ENCODE results near the gene CNIH1. TPM values are rescaled to one million over a fixed set of nuclear protein-coding genes. Genes with fewer than 3 reads are reported as not detected.

Gene CNIH1
- total RNA-seq, 1 donor, result 220 TPM

GRCh38 chr14:54474232-54474793, 33.1 kb upstream of the CNIH1 start:
- Histone ChIP-seq H3K4me2 (ENCODE audit: insufficient read depth, low read length) (no peak overlapping the region), H3K4me1 (ENCODE audit: insufficient read depth, low read length) (peaks cover 15% of the 10 kb centered on the region), H3K9me3 (ENCODE audit: low read depth, low read length) (no peaks in the 10 kb centered on the region), H3K79me2 (ENCODE audit: insufficient read depth, low read length) (peaks cover 9% of the 10 kb centered on the region), H3K27ac (ENCODE audit: low read depth, low read length) (peak overlapping the region; percentile 31), H4K20me1 (ENCODE audit: insufficient read depth, low read length) (peaks cover 2% of the 10 kb centered on the region), H3K27me3 (ENCODE audit: insufficient read depth, low read length) (no peaks in the 10 kb centered on the region), H3K4me3 (ENCODE audit: insufficient read depth, low read length) (no peak overlapping the region), H3K36me3 (ENCODE audit: insufficient read depth, low read length) (peaks cover 28% of the 10 kb centered on the region), H2AFZ (ENCODE audit: low read length) (no peak overlapping the region)
- no peak for TF ChIP-seq CTCF (IDR thresholded peaks at IDR 0.05; ENCODE audit: extremely low read depth, low read depth, low read length)
- no peak for DNase-seq (ENCODE audit: insufficient read length, low spot score, missing footprints)

DNA sequence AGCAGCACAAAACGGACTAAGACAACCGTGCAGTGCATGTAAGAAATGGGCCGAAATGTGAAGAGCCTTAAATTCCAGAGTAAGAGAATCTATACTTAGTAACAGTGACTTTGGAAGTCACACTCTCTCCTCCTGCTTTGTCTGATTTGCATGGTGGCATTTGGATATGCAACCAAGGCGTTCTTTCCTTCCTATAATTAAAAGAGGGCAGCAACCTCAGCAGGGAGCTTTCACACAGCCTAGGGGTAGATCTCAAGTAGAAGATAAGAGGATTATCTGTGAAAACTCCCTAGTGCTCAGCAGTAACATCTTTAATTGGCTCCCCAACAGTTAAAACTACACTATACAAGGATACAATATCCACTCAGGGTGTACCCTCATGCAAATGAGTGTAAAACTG, 31.1 kb upstream of the CNIH1 start:
- Histone ChIP-seq H2AFZ (ENCODE audit: low read length) (no peak overlapping the region), H4K20me1 (ENCODE audit: insufficient read depth, low read length) (peaks cover 2% of the 10 kb centered on the region), H3K79me2 (ENCODE audit: insufficient read depth, low read length) (peaks cover under 1% of the 10 kb centered on the region), H3K27me3 (ENCODE audit: insufficient read depth, low read length) (no peaks in the 10 kb centered on the region), H3K36me3 (ENCODE audit: insufficient read depth, low read length) (peaks cover 12% of the 10 kb centered on the region), H3K4me3 (ENCODE audit: insufficient read depth, low read length) (no peak overlapping the region), H3K4me2 (ENCODE audit: insufficient read depth, low read length) (no peak overlapping the region), H3K4me1 (ENCODE audit: insufficient read depth, low read length) (peaks cover 15% of the 10 kb centered on the region), H3K27ac (ENCODE audit: low read depth, low read length) (no peak overlapping the region), H3K9me3 (ENCODE audit: low read depth, low read length) (peaks cover 2% of the 10 kb centered on the region)
- DNase-seq (ENCODE audit: insufficient read length, low spot score, missing footprints), result no peak
- no peak for TF ChIP-seq CTCF (IDR thresholded peaks at IDR 0.05; ENCODE audit: extremely low read depth, low read depth, low read length)

DNA sequence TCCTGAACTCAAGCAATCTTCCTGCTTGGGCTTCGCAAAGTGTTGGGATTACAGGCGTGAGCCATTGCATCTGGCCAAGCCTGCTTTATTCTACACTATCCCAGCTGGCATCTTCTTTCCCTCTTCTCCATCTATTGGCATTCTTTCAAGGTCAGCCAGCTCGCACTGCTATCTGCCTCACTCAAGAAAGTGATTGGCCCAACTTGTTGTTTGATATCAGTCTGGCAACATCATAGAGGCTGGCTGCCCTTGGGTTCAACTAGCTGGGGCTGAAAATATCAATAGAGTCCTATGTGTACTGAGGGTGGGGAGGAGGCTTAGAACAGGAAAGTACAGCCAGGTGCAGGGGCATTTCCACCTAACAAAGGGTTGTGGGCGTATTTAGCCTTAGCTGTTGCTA, 30.5 kb upstream of the CNIH1 start:
- Histone ChIP-seq H4K20me1 (ENCODE audit: insufficient read depth, low read length) (peaks cover 2% of the 10 kb centered on the region), H3K4me3 (ENCODE audit: insufficient read depth, low read length) (no peak overlapping the region), H3K4me1 (ENCODE audit: insufficient read depth, low read length) (peaks cover 15% of the 10 kb centered on the region), H3K27me3 (ENCODE audit: insufficient read depth, low read length) (no peaks in the 10 kb centered on the region), H3K9me3 (ENCODE audit: low read depth, low read length) (peaks cover 2% of the 10 kb centered on the region), H3K79me2 (ENCODE audit: insufficient read depth, low read length) (no peaks in the 10 kb centered on the region), H2AFZ (ENCODE audit: low read length) (no peak overlapping the region), H3K36me3 (ENCODE audit: insufficient read depth, low read length) (peaks cover 12% of the 10 kb centered on the region), H3K27ac (ENCODE audit: low read depth, low read length) (no peak overlapping the region), H3K4me2 (ENCODE audit: insufficient read depth, low read length) (no peak overlapping the region)
- no peak for DNase-seq (ENCODE audit: insufficient read length, low spot score, missing footprints)
- no peak for TF ChIP-seq CTCF (IDR thresholded peaks at IDR 0.05; ENCODE audit: extremely low read depth, low read depth, low read length)

- peaks cover 2% of the 10 kb centered on the region for H4K20me1 ChIP-seq (ENCODE audit: insufficient read depth, low read length)
- TF ChIP-seq CTCF (IDR thresholded peaks at IDR 0.05; ENCODE audit: extremely low read depth, low read depth, low read length), result no peak
- DNase-seq (ENCODE audit: insufficient read length, low spot score, missing footprints), result no peak
- H3K4me2 ChIP-seq (ENCODE audit: insufficient read depth, low read length), result no peak overlapping the region
- H3K79me2 ChIP-seq (ENCODE audit: insufficient read depth, low read length), result no peaks in the 10 kb centered on the region
- H3K27ac ChIP-seq (ENCODE audit: low read depth, low read length), result no peak overlapping the region
- H3K4me3 ChIP-seq (ENCODE audit: insufficient read depth, low read length), result no peak overlapping the region
- H3K36me3 ChIP-seq (ENCODE audit: insufficient read depth, low read length), result peaks cover 12% of the 10 kb centered on the region
- H3K4me1 ChIP-seq (ENCODE audit: insufficient read depth, low read length), result peaks cover 15% of the 10 kb centered on the region
- no peak overlapping the region for H2AFZ ChIP-seq (ENCODE audit: low read length)
- no peaks in the 10 kb centered on the region for H3K27me3 ChIP-seq (ENCODE audit: insufficient read depth, low read length)
- peaks cover 2% of the 10 kb centered on the region for H3K9me3 ChIP-seq (ENCODE audit: low read depth, low read length)
These were observed 29.5 kb upstream of the CNIH1 start for GRCh38 chr14:54470701-54471100.
